IgD-negative memory B cell (primary cell): ENCODE results near the gene FSHR. TPM values are rescaled to one million over a fixed set of nuclear protein-coding genes. Genes with fewer than 3 reads are reported as not detected.

Experiments used
- H3K27ac Mint-ChIP-seq, 3 donors: one replicate each; pipeline ENCODE4 v1.8.0; 2020 to 2022; ENCODE audit warnings: mild to moderate bottlenecking in 3 of 3, mixed read lengths in 3 of 3, moderate library complexity in 1 of 3
- H3K27me3 Mint-ChIP-seq: one replicate; pipeline ENCODE4 v1.8.0; 2021; ENCODE audit warnings: mixed read lengths
- H3K36me3 Mint-ChIP-seq: one replicate; pipeline ENCODE4 v1.8.0; 2020; ENCODE audit warnings: mild to moderate bottlenecking, mixed read lengths
- H3K4me1 Mint-ChIP-seq, 3 donors: one replicate each; pipeline ENCODE4 v1.8.0; 2020 to 2022; ENCODE audit warnings: mixed read lengths in 3 of 3, mild to moderate bottlenecking in 1 of 3
- H3K4me3 Mint-ChIP-seq, 4 donors: one replicate each; pipeline ENCODE4 v1.8.0; 2020 to 2022; ENCODE audit warnings: mild to moderate bottlenecking in 4 of 4, mixed read lengths in 4 of 4, moderate library complexity in 3 of 4
- H3K9me3 Mint-ChIP-seq, 3 donors: one replicate each; pipeline ENCODE4 v1.8.0; 2020 to 2021; ENCODE audit warnings: mixed read lengths in 3 of 3, mild to moderate bottlenecking in 1 of 3
- polyA plus RNA-seq: library from polyadenylated mRNA; unstranded; fragments of 300-500 nt; fragmentation: Illumina TruSeq; gene quantifications from one replicate; pipeline ENCODE4 v1.2.3, GENCODE V29; 2021

The FSHR gene
- polyA plus RNA-seq, 1 donor from 2014 or later, result not detected

DNA sequence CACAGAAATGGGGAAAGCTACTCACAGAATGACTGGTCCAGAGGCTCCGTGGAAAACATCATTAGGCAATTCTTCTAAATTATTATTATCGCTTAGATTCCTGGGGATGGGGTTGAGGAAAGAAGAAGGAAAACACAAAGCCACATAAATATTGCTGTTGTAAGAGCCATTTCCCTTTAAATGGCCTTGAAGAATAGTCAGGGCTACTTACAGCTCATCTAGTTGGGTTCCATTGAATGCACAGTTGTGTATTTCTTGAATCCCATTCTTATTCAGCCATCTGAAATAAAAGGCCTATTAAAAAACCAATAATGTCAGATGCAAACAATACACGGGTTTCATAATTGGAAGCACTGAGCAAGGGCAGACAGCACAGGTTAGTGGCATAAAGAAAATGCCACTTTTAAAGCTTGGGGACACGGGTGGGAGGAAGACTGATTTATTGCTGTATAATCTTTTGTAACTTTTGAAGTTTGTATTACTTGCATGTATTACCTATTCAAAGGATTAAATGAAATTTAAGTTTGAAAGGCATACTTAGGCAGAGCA is 171.4 kb downstream of the FSHR start:
- no peaks in the 10 kb centered on the region for H3K27me3 Mint-ChIP-seq
- H3K27ac Mint-ChIP-seq, result no peak overlapping the region
- peaks cover 0 to 5% (median 0%) of the 10 kb centered on the region in 3 donors for H3K9me3 Mint-ChIP-seq
- H3K4me1 Mint-ChIP-seq, result peaks cover 0 to 11% (median 2%) of the 10 kb centered on the region in 3 donors
- H3K4me3 Mint-ChIP-seq, result no peak overlapping the region
- no peaks in the 10 kb centered on the region for H3K36me3 Mint-ChIP-seq

GRCh38 chr2:48980846-48981245 is 173.5 kb downstream of the FSHR start:
- Mint-ChIP-seq H3K4me3 (no peak overlapping the region), H3K9me3 (peaks cover 0 to 2% (median 0%) of the 10 kb centered on the region in 3 donors), H3K36me3 (no peaks in the 10 kb centered on the region), H3K27me3 (no peaks in the 10 kb centered on the region), H3K4me1 (peaks cover 0 to 7% (median 2%) of the 10 kb centered on the region in 3 donors), H3K27ac (no peak overlapping the region)

DNA sequence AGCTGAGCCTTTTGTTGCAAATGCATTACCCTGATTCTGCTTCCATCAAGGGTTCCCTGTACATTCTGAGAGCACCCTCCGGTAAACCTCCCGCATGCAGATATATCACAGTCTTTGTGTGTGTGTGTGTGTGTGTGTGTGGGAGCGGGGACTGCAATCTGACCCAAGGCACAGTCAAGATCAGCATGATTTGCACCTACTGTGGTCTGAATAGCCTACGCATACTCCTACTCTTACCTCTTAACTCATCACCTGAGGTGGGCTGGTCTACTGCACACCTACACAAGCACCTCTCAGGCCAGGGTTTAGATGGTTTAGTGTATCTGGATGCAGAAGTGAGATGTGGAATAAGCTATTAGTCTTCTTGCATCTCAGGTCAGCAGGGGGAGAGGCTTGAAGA is 174.6 kb downstream of the FSHR start:
- H3K4me3 Mint-ChIP-seq, result no peak overlapping the region
- H3K9me3 Mint-ChIP-seq, result peaks cover 0 to 2% (median 0%) of the 10 kb centered on the region in 3 donors
- no peaks in the 10 kb centered on the region for H3K36me3 Mint-ChIP-seq

DNA sequence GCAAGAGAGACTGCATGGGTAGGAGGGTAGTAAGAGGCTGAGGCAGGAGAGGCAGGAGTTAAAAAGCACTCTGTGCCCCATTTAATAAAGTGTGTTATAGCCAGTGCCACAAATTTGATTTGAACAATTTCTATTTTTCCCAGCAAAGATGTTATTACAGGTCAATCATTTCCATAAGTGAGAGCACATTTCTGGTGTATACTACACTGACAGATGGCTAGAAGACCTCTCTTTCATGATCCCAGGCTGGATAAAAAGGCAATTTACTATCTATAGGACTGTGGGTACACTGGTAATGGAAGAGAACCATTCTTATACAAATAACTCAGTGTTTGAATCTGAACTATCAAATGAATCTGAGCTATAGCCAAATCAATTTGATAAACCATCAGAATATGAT is 176.2 kb downstream of the FSHR start:
- Mint-ChIP-seq H3K27me3 (no peaks in the 10 kb centered on the region), H3K36me3 (no peaks in the 10 kb centered on the region), H3K27ac (no peak overlapping the region), H3K9me3 (peaks cover 0 to 2% (median 0%) of the 10 kb centered on the region in 3 donors), H3K4me3 (no peak overlapping the region), H3K4me1 (no peaks in the 10 kb centered on the region)

More for the DNA sequence above, 174.6 kb downstream of the FSHR start:
- Mint-ChIP-seq H3K4me1 (no peaks in the 10 kb centered on the region), H3K27ac (no peak overlapping the region), H3K27me3 (no peaks in the 10 kb centered on the region)

DNA sequence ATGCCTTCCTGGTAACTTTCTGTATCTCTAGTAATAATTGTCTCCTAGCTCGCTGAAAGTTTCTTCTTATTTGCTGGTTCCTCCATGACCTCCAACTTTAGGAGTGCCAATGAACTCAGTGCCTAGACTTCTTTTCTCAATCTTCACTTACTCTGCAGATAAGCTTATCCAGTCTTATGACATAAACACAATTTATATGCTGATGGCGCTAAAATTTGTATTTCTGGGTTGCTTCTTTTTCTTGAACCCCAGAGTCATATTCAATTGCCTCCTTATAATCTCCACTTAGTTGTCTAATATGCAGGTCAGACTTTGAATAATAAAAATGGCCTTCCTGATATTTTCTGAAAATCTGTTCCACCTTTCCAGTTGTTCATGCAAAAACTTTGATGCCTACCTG is 182.5 kb downstream of the FSHR start:
- no peak overlapping the region for H3K27ac Mint-ChIP-seq
- no peaks in the 10 kb centered on the region for H3K9me3 Mint-ChIP-seq
- H3K4me3 Mint-ChIP-seq, result no peak overlapping the region
- no peaks in the 10 kb centered on the region for H3K4me1 Mint-ChIP-seq
- H3K36me3 Mint-ChIP-seq, result no peaks in the 10 kb centered on the region
- no peaks in the 10 kb centered on the region for H3K27me3 Mint-ChIP-seq

DNA sequence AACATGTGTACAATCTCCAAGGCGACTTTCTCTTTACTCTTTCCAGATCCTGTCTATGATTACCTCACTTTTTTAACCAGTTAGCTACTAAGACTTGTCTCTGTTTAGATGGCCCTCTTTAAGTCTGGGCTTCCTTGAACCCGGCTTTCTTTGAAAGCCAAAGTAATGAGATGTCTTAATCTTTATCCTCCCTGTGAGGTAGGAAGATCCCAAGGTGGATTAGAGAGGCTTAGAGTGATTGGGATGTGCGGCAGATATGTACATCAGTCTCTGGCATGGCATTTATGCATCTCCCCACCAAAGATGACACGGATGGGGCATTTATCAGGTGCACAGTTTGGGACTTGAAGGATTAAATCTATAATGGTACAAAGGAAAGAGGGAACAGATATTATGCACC is 186.3 kb downstream of the FSHR start:
- no peaks in the 10 kb centered on the region for H3K9me3 Mint-ChIP-seq
- no peaks in the 10 kb centered on the region for H3K4me1 Mint-ChIP-seq
- no peak overlapping the region for H3K4me3 Mint-ChIP-seq
- H3K36me3 Mint-ChIP-seq, result no peaks in the 10 kb centered on the region
- no peak overlapping the region for H3K27ac Mint-ChIP-seq
- no peaks in the 10 kb centered on the region for H3K27me3 Mint-ChIP-seq

DNA sequence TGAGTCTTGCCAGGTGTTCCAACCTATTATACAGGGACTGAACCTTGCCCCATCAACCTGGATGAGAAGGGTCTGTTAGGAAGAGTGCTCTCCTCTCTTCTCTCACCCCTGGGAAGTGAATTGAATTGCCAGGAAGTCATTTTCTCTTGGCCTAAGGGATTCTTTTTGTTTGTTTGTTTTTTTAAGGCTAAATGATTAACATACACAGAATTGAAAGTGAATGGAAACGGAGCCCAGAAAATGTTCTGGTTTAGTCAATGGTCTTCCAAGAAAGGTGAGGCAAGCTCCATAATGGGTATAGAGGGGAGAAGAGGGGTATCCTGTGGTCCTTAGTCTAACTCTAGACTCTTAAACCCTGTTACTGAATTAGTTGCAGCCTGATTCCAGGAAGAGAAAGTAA is 189.1 kb downstream of the FSHR start:
- Mint-ChIP-seq H3K9me3 (no peaks in the 10 kb centered on the region), H3K4me1 (no peaks in the 10 kb centered on the region), H3K27me3 (no peaks in the 10 kb centered on the region), H3K4me3 (no peak overlapping the region), H3K36me3 (no peaks in the 10 kb centered on the region), H3K27ac (no peak overlapping the region)

- H3K4me3 Mint-ChIP-seq, result no peak overlapping the region
- no peaks in the 10 kb centered on the region for H3K9me3 Mint-ChIP-seq
- no peaks in the 10 kb centered on the region for H3K4me1 Mint-ChIP-seq
- H3K27ac Mint-ChIP-seq, result no peak overlapping the region
- H3K27me3 Mint-ChIP-seq, result no peaks in the 10 kb centered on the region
- no peaks in the 10 kb centered on the region for H3K36me3 Mint-ChIP-seq
Observed at GRCh38 chr2:48961009-48961408, 193.3 kb downstream of the FSHR start.

DNA sequence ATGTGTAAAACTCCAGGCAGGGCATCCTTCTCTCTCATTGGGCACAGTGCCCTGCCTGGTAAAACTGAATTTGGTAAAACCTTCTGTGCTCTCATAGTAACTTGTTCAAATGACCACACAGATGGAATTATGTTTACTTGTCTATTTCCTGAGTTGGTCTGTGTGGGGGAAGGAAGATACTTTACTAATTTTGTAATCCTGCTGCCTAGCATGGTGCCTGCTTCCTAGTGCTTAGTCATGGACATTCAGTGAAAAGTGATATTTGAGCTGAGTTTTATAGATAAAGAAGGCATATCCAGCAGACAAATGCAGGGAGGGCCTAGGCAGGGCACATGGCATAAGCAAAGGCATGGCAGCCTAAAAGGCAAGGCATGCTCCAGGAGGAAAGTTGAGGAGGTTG is 199.4 kb downstream of the FSHR start:
- no peaks in the 10 kb centered on the region for H3K36me3 Mint-ChIP-seq
- no peaks in the 10 kb centered on the region for H3K9me3 Mint-ChIP-seq
- H3K4me1 Mint-ChIP-seq, result no peaks in the 10 kb centered on the region
- H3K27me3 Mint-ChIP-seq, result peaks cover 2% of the 10 kb centered on the region
- no peak overlapping the region for H3K4me3 Mint-ChIP-seq
- no peak overlapping the region for H3K27ac Mint-ChIP-seq

GRCh38 chr2:48954311-48954710 is 200.0 kb downstream of the FSHR start:
- Mint-ChIP-seq H3K4me1 (no peaks in the 10 kb centered on the region), H3K9me3 (no peaks in the 10 kb centered on the region), H3K36me3 (no peaks in the 10 kb centered on the region), H3K4me3 (no peak overlapping the region), H3K27ac (no peak overlapping the region), H3K27me3 (peaks cover 2% of the 10 kb centered on the region)

GRCh38 chr2:48952614-48953013 is 201.7 kb downstream of the FSHR start:
- Mint-ChIP-seq H3K36me3 (no peaks in the 10 kb centered on the region), H3K9me3 (no peaks in the 10 kb centered on the region), H3K4me3 (no peak overlapping the region), H3K27me3 (peaks cover 2% of the 10 kb centered on the region), H3K27ac (no peak overlapping the region), H3K4me1 (no peaks in the 10 kb centered on the region)

DNA sequence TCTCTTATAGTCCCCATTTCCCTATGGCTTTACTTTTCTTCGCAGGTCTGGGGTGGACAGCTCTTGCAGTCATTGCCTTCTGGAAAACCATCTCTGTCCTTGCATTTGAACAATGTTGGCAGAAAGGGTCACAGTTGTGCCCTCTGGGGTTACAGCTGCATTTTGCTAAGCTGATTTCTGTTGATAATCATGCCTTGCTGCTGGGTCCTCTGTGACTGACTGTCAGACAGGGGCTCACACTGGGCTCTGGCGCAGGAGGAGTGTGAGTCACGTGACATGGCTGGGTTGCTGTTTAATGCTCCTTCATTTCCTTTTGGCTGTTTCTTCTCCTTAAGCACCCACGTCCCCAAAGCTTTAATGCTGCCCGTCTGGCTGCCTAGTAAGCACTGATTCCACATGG is 202.2 kb downstream of the FSHR start:
- H3K4me1 Mint-ChIP-seq, result no peaks in the 10 kb centered on the region
- H3K36me3 Mint-ChIP-seq, result no peaks in the 10 kb centered on the region
- H3K4me3 Mint-ChIP-seq, result no peak overlapping the region
- no peaks in the 10 kb centered on the region for H3K9me3 Mint-ChIP-seq
- H3K27me3 Mint-ChIP-seq, result peaks cover 2% of the 10 kb centered on the region
- no peak overlapping the region for H3K27ac Mint-ChIP-seq

DNA sequence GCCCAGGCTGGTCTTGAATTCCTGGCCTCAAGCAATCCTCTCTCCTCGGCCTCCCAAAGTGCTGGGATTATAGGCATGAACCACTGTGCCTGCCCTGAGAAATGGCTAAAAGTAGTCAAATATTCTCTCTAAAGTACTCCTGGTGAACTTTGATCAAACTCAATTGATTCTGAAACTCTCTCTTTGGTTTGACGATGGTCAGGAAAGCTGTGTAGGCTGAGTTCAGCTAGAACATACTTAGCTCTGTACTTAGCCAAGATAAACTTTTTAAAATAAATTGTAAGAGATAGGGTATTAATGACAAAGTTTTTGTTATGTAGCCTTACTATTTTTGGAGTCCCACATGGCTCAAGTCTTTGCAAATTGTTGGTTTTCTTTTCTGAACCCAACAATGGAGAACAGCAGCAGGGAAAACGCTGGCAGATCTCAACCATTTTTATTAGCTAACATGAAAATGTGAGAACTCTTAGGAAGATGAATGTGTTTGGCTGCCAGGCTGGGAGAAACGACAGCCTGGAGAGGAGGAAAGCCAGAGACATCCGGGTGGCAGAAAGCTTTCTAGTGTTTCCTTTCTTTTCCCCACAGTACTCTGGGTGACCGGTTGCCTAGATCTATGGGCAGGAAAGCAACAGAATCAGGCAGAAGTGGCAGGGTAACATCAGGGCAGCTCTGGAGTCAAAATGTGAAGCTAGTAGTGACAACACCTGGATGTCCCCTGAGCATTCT is 205.8 kb downstream of the FSHR start:
- no peak overlapping the region for H3K27ac Mint-ChIP-seq
- no peaks in the 10 kb centered on the region for H3K36me3 Mint-ChIP-seq
- H3K9me3 Mint-ChIP-seq, result no peaks in the 10 kb centered on the region
- H3K27me3 Mint-ChIP-seq, result peaks cover 2% of the 10 kb centered on the region
- peaks cover 0 to 5% (median 0%) of the 10 kb centered on the region in 3 donors for H3K4me1 Mint-ChIP-seq
- H3K4me3 Mint-ChIP-seq, result no peak overlapping the region

GRCh38 chr2:48946449-48947048 is 207.8 kb downstream of the FSHR start:
- H3K27me3 Mint-ChIP-seq, result no peaks in the 10 kb centered on the region
- H3K27ac Mint-ChIP-seq, result no peak overlapping the region
- no peak overlapping the region for H3K4me3 Mint-ChIP-seq
- H3K36me3 Mint-ChIP-seq, result no peaks in the 10 kb centered on the region
- H3K4me1 Mint-ChIP-seq, result peaks cover 0 to 5% (median 0%) of the 10 kb centered on the region in 3 donors
- H3K9me3 Mint-ChIP-seq, result no peaks in the 10 kb centered on the region

GRCh38 chr2:48944956-48945355 is 209.4 kb downstream of the FSHR start:
- no peak overlapping the region for H3K4me3 Mint-ChIP-seq
- peaks cover 0 to 5% (median 0%) of the 10 kb centered on the region in 3 donors for H3K4me1 Mint-ChIP-seq
- no peak overlapping the region for H3K27ac Mint-ChIP-seq
- no peaks in the 10 kb centered on the region for H3K9me3 Mint-ChIP-seq
- no peaks in the 10 kb centered on the region for H3K27me3 Mint-ChIP-seq
- no peaks in the 10 kb centered on the region for H3K36me3 Mint-ChIP-seq

GRCh38 chr2:48943436-48943835 is 210.9 kb downstream of the FSHR start:
- H3K27ac Mint-ChIP-seq, result no peak overlapping the region
- no peak overlapping the region for H3K4me3 Mint-ChIP-seq
- H3K36me3 Mint-ChIP-seq, result no peaks in the 10 kb centered on the region
- H3K4me1 Mint-ChIP-seq, result peaks cover 0 to 5% (median 0%) of the 10 kb centered on the region in 3 donors
- H3K27me3 Mint-ChIP-seq, result peaks cover under 1% of the 10 kb centered on the region
- H3K9me3 Mint-ChIP-seq, result no peaks in the 10 kb centered on the region
